ENCODE measurements around the gene ANKRD12.

The ANKRD12 gene

DNA sequence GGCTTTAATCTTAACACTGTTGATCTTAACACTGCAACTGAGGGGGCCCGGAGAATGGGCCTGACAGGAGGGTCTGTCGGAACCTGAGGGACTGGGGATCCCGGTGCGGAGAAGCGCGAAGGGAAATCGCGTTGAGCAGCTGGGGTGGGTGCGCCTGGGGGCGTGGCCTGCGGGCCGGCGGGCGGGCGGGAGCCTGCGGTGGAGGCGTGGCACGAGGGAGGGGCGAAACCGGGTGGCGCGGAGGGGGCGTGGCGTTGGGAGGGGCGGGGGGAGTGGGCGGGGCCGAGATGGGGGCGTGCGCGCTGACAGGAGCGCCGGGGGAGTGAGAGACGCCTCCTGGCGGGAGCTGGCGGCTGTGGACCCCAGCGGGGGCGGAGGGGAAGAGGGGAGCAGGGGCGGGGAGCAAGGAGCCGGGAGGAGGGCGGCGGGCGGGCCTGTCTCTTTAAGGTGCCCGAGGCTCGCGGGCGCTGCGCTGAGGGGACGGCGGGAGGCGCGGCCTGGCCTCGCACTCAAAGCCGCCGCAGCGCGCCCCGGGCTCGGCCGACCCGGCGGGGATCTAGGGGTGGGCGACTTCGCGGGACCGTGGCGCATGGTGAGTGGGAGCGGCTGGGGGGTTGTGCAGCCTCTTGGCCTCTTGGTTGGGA, 197.9 kb downstream of the ANKRD12 start, which contains the start of gene TWSG1:
Gene TWSG1, plus strand, starts transcription at position 445 of the 644 bp plus-strand sequence. CDS start 2,457 bp downstream, outside the sequence.
- TF ChIP-seq, protein P1, sequence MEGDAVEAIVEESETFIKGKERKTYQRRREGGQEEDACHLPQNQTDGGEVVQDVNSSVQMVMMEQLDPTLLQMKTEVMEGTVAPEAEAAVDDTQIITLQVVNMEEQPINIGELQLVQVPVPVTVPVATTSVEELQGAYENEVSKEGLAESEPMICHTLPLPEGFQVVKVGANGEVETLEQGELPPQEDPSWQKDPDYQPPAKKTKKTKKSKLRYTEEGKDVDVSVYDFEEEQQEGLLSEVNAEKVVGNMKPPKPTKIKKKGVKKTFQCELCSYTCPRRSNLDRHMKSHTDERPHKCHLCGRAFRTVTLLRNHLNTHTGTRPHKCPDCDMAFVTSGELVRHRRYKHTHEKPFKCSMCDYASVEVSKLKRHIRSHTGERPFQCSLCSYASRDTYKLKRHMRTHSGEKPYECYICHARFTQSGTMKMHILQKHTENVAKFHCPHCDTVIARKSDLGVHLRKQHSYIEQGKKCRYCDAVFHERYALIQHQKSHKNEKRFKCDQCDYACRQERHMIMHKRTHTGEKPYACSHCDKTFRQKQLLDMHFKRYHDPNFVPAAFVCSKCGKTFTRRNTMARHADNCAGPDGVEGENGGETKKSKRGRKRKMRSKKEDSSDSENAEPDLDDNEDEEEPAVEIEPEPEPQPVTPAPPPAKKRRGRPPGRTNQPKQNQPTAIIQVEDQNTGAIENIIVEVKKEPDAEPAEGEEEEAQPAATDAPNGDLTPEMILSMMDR (IDR thresholded peaks at IDR 0.05): peak; percentile 40

DNA sequence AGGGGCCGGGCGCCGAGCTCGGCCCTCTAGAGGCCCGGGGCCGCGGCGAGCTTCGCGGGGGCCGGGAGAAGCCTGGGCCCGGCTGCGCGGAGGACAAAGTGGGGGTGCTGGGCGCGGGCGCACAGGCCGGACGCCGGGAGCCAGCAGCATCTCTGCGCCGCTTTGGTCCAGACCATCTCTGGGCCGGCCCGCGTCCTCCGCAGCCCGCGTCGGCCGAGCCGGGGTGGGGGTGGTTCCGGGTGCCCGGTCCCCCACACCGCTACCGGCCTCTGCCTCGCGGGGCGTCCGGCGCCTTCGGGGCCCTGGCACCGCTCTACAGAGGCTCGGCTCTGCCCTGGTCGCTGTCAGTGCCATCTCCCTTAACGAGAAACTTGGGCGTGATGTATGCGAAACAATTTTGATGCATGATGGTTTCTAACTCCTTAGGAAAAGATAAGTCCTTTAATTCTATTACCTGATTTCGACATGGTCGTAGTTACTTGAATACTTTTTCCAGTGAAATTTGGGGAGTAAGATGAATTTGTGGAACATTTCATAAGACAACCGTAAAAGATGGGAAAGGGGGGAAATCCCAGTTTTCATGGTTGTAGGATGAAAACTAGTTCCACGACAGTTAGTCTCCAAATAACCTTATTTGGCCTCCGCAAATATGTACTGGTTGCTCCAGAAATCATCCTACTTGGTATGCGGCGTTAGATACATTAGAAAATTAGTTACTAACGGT, 198.6 kb downstream of the ANKRD12 start:
- TF ChIP-seq, protein P1 (IDR thresholded peaks at IDR 0.05): no peak

Data from LNCAP (cell line).